Measurements from ENCODE around the gene ENTPD6. TPM values are rescaled to one million over a fixed set of nuclear protein-coding genes. Genes with fewer than 3 reads are reported as not detected.
"Not testable (repeated sequence)": the region's sequence is repeated elsewhere in the genome, so short reads cannot be mapped to it uniquely, and the experiment has no call there.

The ENTPD6 gene
- total RNA-seq, 1 experiment from 2014 or later, result 56.3 TPM

DNA sequence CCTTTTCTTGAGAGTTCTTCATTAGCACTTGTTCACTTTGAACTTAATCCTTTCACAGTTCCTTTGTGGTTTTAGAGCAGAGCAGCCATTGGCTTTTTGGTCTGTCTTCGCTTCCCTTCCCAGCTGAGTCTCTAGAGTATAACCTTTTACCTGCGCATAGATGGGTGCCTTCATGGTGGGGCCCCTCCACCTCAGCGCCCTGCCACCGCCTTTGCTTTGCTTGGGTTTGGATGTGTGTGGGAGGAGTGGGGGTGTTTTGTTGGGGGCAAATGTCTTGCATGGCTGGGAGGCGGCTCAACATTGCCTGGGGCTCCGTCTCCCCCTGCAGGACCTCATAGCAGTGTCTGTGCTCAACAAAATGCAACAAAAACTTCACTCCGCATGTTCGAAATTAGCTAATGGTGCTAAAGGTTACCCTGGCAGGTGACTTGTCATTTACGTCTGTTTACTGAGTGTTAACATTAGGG is 64.3 kb downstream of the ENTPD6 start:
- no peak for DNase-seq
- Mint-ChIP-seq H3K27me3 (ENCODE audit: unreplicated experiment) (no peaks in the 10 kb centered on the region), H3K4me1 (ENCODE audit: low read depth, unreplicated experiment) (peaks cover 7% of the 10 kb centered on the region), H3K36me3 (ENCODE audit: insufficient read depth, unreplicated experiment) (peaks cover 67% of the 10 kb centered on the region), H3K4me3 (ENCODE audit: low read depth, unreplicated experiment) (no peak overlapping the region), H3K9me3 (ENCODE audit: low read depth, unreplicated experiment) (peaks cover 3% of the 10 kb centered on the region), H3K27ac (ENCODE audit: unreplicated experiment) (no peak overlapping the region)
- TF ChIP-seq, protein P1, sequence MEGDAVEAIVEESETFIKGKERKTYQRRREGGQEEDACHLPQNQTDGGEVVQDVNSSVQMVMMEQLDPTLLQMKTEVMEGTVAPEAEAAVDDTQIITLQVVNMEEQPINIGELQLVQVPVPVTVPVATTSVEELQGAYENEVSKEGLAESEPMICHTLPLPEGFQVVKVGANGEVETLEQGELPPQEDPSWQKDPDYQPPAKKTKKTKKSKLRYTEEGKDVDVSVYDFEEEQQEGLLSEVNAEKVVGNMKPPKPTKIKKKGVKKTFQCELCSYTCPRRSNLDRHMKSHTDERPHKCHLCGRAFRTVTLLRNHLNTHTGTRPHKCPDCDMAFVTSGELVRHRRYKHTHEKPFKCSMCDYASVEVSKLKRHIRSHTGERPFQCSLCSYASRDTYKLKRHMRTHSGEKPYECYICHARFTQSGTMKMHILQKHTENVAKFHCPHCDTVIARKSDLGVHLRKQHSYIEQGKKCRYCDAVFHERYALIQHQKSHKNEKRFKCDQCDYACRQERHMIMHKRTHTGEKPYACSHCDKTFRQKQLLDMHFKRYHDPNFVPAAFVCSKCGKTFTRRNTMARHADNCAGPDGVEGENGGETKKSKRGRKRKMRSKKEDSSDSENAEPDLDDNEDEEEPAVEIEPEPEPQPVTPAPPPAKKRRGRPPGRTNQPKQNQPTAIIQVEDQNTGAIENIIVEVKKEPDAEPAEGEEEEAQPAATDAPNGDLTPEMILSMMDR (IDR thresholded peaks at IDR 0.05; ENCODE audit: unreplicated experiment), result no peak
- intact Hi-C loops (cut with micrococcal nuclease; ENCODE audit: unreplicated experiment), result no loop called here
- no TSS peak for BruUV-seq (replicated peaks)
- CTCF ChIA-PET, result no interaction called here

DNA sequence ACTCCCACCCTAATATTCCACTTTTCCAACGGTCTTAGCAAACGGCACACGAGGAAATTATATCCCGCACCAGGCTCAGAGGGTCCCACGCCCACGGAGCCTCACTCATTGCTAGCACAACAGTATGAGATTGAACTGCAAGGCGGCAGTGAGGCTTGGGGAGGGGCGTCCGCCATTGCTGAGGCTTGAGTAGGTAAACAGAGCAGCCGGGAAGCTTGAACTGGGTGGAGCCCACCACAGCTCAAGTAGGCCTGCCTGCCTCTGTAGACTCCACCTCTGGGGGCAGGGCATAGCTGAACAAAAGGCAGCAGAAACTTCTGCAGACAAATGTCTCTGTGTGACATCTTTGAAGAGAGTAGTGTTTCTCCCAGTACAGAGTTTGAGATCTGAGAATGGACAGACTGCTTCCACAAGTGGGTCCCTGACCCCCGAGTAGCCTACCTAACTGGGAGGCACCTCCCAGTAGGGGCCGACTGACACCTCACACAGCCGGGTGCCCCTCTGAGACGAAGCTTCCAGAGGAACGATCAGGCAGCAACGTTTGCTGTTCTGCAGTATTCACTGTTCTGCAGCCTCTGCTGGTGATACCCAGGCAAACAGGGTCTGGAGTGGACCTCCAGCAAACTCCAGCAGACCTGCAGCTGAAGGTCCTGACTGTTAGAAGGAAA is 65.4 kb downstream of the ENTPD6 start:
- H3K9me3 Mint-ChIP-seq (ENCODE audit: low read depth, unreplicated experiment); H3K4me3 Mint-ChIP-seq (ENCODE audit: low read depth, unreplicated experiment); BruUV-seq (replicated peaks); H3K27me3 Mint-ChIP-seq (ENCODE audit: unreplicated experiment); H3K4me1 Mint-ChIP-seq (ENCODE audit: low read depth, unreplicated experiment); CTCF ChIA-PET; DNase-seq; H3K27ac Mint-ChIP-seq (ENCODE audit: unreplicated experiment); intact Hi-C loops (cut with micrococcal nuclease; ENCODE audit: unreplicated experiment): not testable (repeated sequence)
- peaks cover 63% of the 10 kb centered on the region for H3K36me3 Mint-ChIP-seq (ENCODE audit: insufficient read depth, unreplicated experiment)

DNA sequence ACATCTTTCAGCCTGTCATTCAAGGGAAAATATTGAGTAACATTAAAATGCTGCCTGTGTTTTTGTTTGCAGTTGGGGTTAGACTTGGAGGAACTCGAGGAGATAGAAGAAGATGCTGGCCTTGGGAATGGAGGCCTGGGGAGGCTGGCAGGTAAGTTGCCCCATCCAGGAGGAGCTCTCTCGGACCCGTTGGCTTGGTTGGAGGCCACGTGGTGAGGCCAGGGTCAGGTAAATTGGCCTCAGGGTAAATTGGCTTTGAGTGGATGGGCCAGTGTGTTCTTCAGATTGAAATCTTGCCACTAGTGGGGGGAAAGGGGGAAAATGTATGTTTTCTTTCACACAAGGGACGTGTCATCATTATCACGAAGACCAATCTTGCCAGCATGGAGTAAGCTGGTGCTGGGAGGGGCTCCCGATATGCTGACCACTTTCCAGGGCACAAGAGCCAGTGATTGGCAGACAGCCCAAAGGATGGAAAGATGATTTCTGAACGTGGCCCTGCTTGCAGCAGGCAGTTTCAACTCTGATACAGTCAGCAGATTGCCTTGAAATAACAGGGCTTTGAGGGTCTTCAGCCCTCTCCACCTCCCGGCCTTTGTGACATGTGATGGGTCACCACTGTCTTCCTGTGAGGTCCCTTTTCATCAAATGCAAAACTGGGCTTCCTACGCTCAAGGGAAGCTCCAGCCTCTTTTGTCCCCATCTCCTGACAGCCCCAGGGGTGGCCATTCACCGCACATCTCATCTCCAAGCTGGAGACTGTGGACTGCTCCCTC is 73.7 kb downstream of the ENTPD6 start:
- CTCF ChIA-PET, result no interaction called here
- no peak for DNase-seq
- intact Hi-C loops (cut with micrococcal nuclease; ENCODE audit: unreplicated experiment), result no loop called here
- no peaks in the 10 kb centered on the region for H3K27me3 Mint-ChIP-seq (ENCODE audit: unreplicated experiment)
- no peak overlapping the region for H3K4me3 Mint-ChIP-seq (ENCODE audit: low read depth, unreplicated experiment)
- TF ChIP-seq, protein P1 (IDR thresholded peaks at IDR 0.05; ENCODE audit: unreplicated experiment), result no peak
- H3K36me3 Mint-ChIP-seq (ENCODE audit: insufficient read depth, unreplicated experiment), result peaks cover 53% of the 10 kb centered on the region
- no peaks in the 10 kb centered on the region for H3K9me3 Mint-ChIP-seq (ENCODE audit: low read depth, unreplicated experiment)
- no TSS peak for BruUV-seq (replicated peaks)
- H3K4me1 Mint-ChIP-seq (ENCODE audit: low read depth, unreplicated experiment), result no peaks in the 10 kb centered on the region
- peak overlapping the region; percentile 47 for H3K27ac Mint-ChIP-seq (ENCODE audit: unreplicated experiment)

DNA sequence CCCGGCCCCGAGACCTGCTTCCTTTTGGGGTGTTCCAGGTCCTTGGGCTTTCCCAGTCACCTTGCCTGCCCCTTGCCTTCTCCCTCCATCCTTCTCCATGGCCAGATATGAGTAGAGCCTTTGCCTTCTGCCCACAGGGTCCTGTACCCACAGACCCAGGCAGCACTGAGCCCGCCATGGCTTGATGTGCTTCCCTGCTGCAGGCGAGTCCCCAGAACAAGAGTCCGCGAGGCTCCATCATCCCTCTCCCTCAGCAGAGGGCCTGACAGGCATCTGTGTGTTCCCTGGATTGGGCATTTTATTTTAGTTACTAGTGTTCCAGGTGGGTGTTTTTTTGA is 74.3 kb downstream of the ENTPD6 start:
- Mint-ChIP-seq H3K27ac (ENCODE audit: unreplicated experiment) (peak overlapping the region; percentile 47), H3K36me3 (ENCODE audit: insufficient read depth, unreplicated experiment) (peaks cover 58% of the 10 kb centered on the region), H3K4me1 (ENCODE audit: low read depth, unreplicated experiment) (no peaks in the 10 kb centered on the region), H3K4me3 (ENCODE audit: low read depth, unreplicated experiment) (no peak overlapping the region), H3K9me3 (ENCODE audit: low read depth, unreplicated experiment) (no peaks in the 10 kb centered on the region), H3K27me3 (ENCODE audit: unreplicated experiment) (no peaks in the 10 kb centered on the region)
- BruUV-seq (replicated peaks), result no TSS peak
- TF ChIP-seq, protein P1 (IDR thresholded peaks at IDR 0.05; ENCODE audit: unreplicated experiment), result no peak
- DNase-seq, result no peak
- intact Hi-C loops (cut with micrococcal nuclease; ENCODE audit: unreplicated experiment), result no loop called here
- CTCF ChIA-PET, result no interaction called here

DNA sequence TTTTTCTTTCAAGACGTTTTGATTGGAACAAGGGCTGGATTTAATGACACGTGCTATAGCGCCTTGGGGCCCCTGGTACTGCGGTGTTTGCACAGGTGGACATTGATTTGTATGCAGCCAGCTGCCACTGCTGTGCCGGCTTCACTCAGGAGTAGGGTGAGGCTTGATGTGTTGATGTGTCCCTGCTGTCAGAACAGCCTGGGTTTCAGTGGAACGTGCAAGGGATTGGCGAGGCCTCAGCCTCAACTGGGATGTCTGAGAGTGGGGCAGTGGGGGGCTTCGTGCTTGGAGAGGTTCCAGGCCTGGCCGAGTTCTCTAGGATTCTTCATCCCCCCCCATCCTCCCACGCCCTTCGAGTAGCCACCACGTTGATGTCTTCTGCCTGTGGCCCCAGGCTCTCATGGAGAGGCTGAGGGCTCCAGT is 75.3 kb downstream of the ENTPD6 start:
- TF ChIP-seq, protein P1 (IDR thresholded peaks at IDR 0.05; ENCODE audit: unreplicated experiment), result no peak
- Mint-ChIP-seq H3K27ac (ENCODE audit: unreplicated experiment) (no peak overlapping the region), H3K4me1 (ENCODE audit: low read depth, unreplicated experiment) (no peaks in the 10 kb centered on the region), H3K9me3 (ENCODE audit: low read depth, unreplicated experiment) (no peaks in the 10 kb centered on the region), H3K27me3 (ENCODE audit: unreplicated experiment) (no peaks in the 10 kb centered on the region), H3K4me3 (ENCODE audit: low read depth, unreplicated experiment) (no peak overlapping the region), H3K36me3 (ENCODE audit: insufficient read depth, unreplicated experiment) (peaks cover 61% of the 10 kb centered on the region)
- intact Hi-C loops (cut with micrococcal nuclease; ENCODE audit: unreplicated experiment), result no loop called here
- no peak for DNase-seq
- BruUV-seq (replicated peaks), result no TSS peak
- CTCF ChIA-PET, result no interaction called here
